Stimulated activated CD8-positive, alpha-beta memory T cell treated with anti-CD3 and anti-CD28 coated beads, Interleukin-4, amount 100 ng/mL, for 48 hours (primary cell): ENCODE measurements around the gene KLHL29.

Experiments used
- DNase-seq: peaks from one replicate; pipeline ENCODE4 v3.0.0-alpha.2; 2020

Gene KLHL29

DNA sequence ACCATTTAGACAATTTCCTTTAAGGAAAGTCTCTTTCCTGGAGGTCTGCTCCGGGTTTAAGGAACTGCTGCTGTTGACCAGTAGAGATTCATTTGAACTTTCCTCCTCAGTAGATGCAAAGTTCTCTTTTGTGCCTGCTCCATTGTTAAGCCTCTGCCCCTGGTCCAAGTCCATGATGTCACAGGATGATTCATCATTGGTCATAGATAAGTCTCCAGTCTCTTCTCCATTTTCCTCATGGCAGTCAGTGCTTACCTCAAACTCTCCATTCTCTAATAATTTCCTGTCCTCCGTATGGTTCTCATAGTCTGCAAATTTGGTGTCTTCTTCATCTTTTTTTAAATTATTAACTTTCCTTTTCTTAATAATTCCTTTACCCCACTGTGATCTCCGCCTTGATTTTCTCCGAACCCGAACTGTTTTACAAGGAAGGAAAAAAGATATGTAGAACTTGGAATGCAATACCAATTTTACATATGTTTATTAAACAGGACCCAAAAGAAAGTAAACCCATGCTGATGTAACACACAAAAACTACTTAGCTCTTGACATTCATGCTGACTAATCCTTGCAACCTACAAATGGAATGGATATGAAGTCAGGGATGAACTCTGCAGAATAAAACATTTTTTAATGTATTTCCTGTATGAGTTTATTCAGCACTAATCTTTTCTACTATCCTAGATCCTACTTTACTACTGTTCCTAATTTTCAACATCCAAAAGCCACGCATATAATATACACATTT lies 372.9 kb downstream of the KLHL29 start:
- DNase-seq: no peak
